Left colon (tissue), 2 donors: ENCODE results near the gene RPL29. TPM values are rescaled to one million over a fixed set of nuclear protein-coding genes. Genes with fewer than 3 reads are reported as not detected.

Experiments
- ATAC-seq: fragments of 200-7000 bp; cut with Tn5 transposase; one replicate; pipeline ENCODE4 v1.9.1; 2020; ENCODE audit warnings: mild to moderate bottlenecking, moderate library complexity
- DNase-seq, 2 donors: peaks; one replicate each; pipeline ENCODE4 v3.0.0-alpha.2; 2020
- intact Hi-C, 2 donors: fragments of 100-400 bp; cut with DNase I in 1 of 2; cut with micrococcal nuclease in 1 of 2; formaldehyde crosslinking; loops; one replicate each; pipeline versions ENCODE4 v1.11.2 to v1.14.0; 2022; cut with DNase I, micrococcal nuclease
- total RNA-seq, 2 donors: library from RNA; stranded (reverse); fragmentation: NEBNext Ultra II Directional; extraction: Animal tissue kit (Norgen Biotek cat#: 25700); gene quantifications; one replicate each; pipeline ENCODE4 v1.2.1, GENCODE V29; 2021
- donor health status: DM: no; HTN: no; CAD: no.
- donor health status: DM: yes; HTN: yes; CAD: no.

RPL29 gene
- total RNA-seq, 2 donors from 2014 or later: 894 to 910 TPM

DNA sequence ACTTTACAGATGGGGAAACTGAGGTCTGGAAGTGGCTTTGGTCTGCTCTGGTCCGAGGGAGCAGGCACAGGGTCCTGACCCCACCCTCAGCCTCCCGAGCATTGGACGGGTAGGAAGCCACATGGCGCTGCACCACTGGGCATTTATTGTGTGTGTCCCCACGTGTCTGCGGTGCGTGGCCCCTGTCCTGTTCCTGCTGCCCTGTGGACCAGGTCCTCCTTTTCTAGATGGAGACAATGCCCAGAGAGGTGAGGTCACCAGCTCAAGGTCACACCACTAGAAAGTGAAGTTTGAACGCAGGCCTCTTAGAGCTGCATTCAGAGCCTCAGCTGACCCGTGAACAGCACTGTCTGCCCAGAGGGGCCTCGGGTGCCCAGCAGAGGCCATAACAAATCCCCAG, 33.8 kb upstream of the RPL29 start:
- ATAC-seq: no peak
- no peak for DNase-seq
- intact Hi-C loops: no loop called here

DNA sequence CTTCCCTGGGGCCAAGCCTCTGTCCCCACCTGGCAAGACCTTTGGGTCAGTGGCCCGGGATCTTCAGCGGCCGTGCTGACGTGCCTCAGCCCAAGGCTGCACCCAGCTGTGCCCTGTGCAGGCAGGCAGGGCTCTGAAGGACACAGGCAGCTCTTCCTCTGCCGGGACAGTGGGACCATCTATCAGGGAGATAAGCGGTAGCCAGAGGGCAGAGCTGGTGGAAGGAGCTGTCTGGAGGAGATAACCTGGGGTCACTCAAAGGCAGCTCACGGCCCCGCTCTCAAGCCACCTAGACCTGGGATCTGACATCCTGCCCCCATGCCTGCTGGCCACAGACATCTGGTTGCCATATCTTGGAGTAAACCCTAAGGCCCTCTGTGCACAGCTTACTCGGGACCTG, 33.4 kb upstream of the RPL29 start:
- intact Hi-C loops: no loop called here
- no peak for DNase-seq
- no peak for ATAC-seq

DNA sequence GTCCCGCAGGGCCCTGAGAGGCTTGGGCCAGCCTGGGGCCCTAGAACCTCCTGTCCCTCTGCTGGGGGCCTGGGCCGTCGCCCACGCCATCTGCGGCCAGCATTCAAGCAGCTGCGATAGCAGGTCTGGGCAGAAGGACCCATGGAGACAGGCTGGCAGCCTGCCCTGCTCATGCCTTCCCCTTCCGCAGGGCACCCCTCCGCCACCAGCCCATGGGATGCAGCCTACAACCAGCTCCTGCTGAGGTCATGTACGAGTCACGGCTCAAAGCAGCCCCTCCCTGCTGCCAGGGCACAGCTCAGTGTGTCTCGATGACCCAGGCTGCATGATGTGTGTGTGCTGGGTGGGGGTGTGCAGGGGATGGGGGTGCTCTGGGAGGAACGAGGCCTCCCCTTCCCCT, 32.9 kb upstream of the RPL29 start:
- DNase-seq (no peak), ATAC-seq (no peak)
- intact Hi-C loops: no loop called here

- intact Hi-C loops: no loop called here
- ATAC-seq (no peak), DNase-seq (no peak)
Observed at GRCh38 chr3:52026041-52026440, 30.3 kb upstream of the RPL29 start.

GRCh38 chr3:52025453-52025852, 29.8 kb upstream of the RPL29 start:
- no peak for DNase-seq
- intact Hi-C loops: no loop called here
- no peak for ATAC-seq

GRCh38 chr3:52024765-52025452, 29.2 kb upstream of the RPL29 start:
- ATAC-seq: no peak
- intact Hi-C loops: no loop called here
- no peak for DNase-seq

GRCh38 chr3:52023860-52024764, 28.4 kb upstream of the RPL29 start:
- DNase-seq (no peak), ATAC-seq (no peak)
- intact Hi-C loops: no loop called here

DNA sequence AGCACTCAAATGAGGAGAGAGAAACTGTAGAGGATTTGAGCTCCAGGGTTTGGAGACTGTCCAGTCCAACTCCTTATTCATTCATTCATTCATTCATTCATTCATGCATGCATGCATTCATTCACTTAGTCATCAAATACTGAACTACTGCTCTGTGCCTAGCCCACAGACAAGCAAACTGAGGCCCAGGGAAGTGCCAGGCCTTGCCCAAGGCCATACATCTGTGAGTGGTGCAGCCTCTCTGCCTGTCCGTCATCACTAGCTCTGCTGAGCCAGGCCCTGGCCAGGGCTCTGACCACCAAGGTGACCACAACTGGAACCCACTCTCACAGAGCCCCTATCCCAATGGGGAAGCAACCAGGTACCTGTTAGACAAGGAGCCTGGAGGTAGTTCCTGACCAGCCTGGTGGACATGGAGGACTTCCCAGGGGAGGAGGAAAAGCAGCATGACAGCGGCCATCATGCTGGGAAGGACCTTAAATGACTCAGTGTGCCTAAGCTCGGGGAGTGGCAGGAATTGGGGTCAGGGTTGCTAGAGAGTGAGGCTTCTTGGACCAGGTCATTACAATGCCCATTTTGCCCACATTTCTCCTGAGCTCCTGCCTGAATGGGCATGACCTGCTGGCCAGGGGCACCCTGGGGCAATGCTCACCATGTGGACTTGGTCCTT, 27.5 kb upstream of the RPL29 start:
- ATAC-seq: no peak
- DNase-seq: no peak
- intact Hi-C loops: no loop called here

GRCh38 chr3:52022323-52023100, 26.8 kb upstream of the RPL29 start:
- DNase-seq: no peak
- intact Hi-C loops: no loop called here
- ATAC-seq: no peak

DNA sequence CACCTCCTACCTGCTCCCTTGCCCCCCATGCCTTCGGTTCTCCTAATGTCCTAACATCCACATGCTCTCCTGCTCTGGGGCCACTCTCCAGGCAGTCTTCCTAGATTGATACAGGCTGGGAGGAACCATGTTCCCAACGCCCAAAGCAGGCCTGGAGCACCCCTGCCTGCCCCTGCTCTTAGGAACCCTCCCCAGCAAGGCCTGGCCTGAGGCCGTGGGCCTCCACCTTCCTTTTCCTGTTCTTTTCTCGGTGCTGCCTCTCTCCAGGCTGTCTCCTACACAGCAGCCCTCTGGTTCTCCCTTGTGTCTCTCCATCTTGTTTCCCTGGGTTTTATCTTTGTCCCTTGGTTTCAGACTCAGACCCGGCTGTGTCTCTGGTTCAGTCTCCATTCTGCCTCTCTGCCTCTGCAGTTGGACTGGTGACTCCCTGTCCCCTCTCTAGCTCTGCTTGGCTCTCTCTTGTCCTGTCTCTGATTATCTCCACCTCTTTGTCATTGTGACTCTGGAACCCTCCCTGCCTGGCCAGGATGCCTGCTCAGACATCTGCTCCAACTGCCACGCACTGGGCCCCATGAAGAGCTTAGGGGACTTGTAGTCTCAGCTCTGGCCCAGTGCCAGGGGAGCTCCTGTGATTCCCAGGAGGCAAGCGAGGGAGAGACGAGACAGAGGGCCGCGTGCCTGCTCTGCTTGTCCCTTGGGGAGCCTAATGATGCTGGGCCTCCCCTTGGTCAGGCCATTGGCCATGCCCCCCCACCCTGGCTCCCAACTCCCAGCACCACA, 26.0 kb upstream of the RPL29 start:
- DNase-seq (no peak), ATAC-seq (no peak)
- intact Hi-C loops: no loop called here

- ATAC-seq (no peak), DNase-seq (no peak)
- intact Hi-C loops: no loop called here
Observed at GRCh38 chr3:52020796-52021195, 25.1 kb upstream of the RPL29 start.

DNA sequence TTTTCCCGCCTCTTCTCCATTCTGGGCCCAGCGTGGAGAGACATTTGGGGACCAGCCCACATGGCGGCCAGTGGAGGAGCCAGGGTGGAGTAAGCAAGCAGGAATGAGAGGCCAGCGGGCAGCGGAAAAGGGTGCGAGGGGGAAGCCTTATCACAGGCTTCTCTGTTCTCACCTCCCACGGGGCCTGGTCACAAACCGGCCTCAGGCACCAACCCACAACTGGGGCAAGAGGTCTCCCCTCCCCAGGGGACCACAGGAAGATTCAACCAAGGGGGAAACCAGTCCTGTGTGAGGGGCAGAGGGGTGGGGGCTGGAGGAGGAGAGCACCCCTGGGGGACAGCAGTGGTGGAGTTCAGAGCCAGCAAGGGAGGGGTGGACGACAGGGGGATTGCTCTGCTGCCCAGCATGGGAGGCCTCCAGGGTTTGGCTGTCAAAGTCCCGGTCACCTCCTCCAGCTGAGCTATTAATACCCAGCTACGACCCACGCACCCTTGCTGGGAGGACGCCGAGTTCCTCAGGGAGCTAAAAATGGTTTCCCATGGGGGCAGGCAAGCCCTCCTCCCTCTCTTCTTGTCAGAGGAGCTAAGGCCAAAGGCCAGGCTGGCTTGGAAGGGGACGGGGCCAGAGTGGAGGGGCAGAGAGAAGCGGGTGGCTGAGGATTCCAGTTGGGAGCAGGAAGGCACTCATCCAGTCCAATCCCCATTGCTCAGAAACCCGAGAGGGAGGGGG, 23.8 kb upstream of the RPL29 start:
- DNase-seq: no peak
- intact Hi-C loops: no loop called here

GRCh38 chr3:52018319-52019000, 22.8 kb upstream of the RPL29 start:
- no peak for ATAC-seq
- intact Hi-C loops: no loop called here
- DNase-seq: no peak

More for the DNA sequence above, 23.8 kb upstream of the RPL29 start:
- ATAC-seq: no peak

DNA sequence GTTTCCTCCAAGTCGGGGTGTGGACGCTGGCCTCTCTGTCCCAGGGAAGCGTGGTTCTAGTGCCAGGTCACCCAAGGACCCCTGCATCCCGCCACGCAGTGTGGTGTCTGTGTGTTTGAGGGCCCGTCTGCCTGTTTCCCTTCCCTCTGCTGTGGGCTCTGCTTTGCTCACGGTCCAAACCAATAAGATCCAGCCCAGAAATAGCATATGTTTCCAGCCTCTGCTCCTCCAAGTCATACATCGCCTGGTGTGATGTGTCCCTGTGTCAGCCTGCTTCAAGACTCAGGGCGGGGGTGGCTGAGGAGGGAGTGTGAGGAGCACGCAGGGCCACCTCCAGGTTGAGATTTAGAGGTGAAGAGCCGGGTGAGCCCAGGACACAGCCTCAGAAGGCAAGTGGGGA, 21.9 kb upstream of the RPL29 start:
- DNase-seq (no peak), ATAC-seq (no peak)
- intact Hi-C loops: no loop called here

GRCh38 chr3:52015438-52016228, 19.9 kb upstream of the RPL29 start:
- intact Hi-C loops: no loop called here

GRCh38 chr3:52014613-52015012, 18.9 kb upstream of the RPL29 start:
- no peak for ATAC-seq

More at GRCh38 chr3:52015438-52016228, 19.9 kb upstream of the RPL29 start:
- no peak for DNase-seq
- ATAC-seq: no peak

More at GRCh38 chr3:52014613-52015012, 18.9 kb upstream of the RPL29 start:
- DNase-seq: no peak
- intact Hi-C loops: no loop called here
